ENCODE data around the gene MKLN1. TPM values are rescaled to one million over a fixed set of nuclear protein-coding genes. Genes with fewer than 3 reads are reported as not detected.

MKLN1 gene
- total RNA-seq, 4 donors from 2014 or later, result 93.1 to 175 (median 102) TPM

DNA sequence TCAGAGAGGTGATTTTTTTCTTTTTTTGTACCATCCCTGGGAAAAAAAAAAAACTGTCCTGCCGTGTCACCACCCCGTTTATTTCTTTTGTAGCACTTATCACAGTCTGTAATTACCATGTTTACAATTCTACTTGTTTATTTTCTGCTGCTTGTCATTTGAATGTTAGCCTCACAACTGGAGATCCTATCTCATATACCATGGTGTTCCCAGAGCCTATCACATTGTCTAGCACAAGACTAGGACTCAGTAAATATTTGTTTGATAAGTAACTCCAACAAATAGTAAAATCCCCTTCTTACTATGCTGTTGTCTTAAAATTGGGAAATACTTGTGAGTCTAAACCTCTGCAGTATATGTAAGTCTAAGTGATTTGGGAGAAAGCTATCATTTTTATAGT is 36.0 kb downstream of the MKLN1 start:
- Histone ChIP-seq H3K4me3 (replicated peaks in 1 of 3) (no peak overlapping the region), H3K9me3 (no peaks in the 10 kb centered on the region), H3K27me3 (no peaks in the 10 kb centered on the region), H3K4me1 (peaks cover 34 to 40% of the 10 kb centered on the region in 2 donors), H3K36me3 (no peaks in the 10 kb centered on the region), H3K27ac (no peak overlapping the region)
- intact Hi-C loops (cut with DNase I), result no loop called here
- DNase-seq, result no peak
- TF ChIP-seq, protein P1, sequence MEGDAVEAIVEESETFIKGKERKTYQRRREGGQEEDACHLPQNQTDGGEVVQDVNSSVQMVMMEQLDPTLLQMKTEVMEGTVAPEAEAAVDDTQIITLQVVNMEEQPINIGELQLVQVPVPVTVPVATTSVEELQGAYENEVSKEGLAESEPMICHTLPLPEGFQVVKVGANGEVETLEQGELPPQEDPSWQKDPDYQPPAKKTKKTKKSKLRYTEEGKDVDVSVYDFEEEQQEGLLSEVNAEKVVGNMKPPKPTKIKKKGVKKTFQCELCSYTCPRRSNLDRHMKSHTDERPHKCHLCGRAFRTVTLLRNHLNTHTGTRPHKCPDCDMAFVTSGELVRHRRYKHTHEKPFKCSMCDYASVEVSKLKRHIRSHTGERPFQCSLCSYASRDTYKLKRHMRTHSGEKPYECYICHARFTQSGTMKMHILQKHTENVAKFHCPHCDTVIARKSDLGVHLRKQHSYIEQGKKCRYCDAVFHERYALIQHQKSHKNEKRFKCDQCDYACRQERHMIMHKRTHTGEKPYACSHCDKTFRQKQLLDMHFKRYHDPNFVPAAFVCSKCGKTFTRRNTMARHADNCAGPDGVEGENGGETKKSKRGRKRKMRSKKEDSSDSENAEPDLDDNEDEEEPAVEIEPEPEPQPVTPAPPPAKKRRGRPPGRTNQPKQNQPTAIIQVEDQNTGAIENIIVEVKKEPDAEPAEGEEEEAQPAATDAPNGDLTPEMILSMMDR (IDR thresholded peaks at IDR 0.05), result no peak
- TF ChIP-seq POLR2A (IDR thresholded peaks at IDR 0.05), result no peak
- WGBS, 2 donors, result 62 to 63% methylated on average over 2 of the region's 2 CpGs

DNA sequence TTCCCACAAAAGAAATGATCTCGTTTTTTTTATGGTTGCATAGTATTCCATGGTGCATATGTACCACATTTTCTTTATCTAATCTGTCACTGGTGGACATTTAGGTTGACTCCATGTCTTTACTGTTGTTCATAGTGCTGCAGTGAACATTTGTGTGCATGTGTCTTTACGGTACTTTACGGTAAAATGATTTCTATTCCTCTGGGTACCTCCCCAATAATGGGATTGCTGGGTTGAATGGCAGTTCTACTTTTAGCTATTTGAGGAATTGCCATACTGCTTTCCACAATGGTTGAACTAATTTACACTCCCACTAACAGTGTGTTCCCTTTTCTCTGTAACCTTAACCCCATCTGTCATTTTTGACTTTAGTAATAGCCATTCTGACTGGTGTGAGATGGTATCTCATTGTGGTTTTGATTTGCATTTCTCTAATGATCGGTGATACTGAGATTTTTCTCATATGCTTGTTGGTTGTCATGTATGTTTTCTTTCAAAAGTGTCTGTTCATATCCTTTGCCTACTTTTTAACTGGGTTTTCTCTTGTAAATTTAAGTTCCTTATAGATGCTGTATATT is 37.2 kb downstream of the MKLN1 start:
- peaks cover 34% of the 10 kb centered on the region in 2 donors for H3K4me1 ChIP-seq

DNA sequence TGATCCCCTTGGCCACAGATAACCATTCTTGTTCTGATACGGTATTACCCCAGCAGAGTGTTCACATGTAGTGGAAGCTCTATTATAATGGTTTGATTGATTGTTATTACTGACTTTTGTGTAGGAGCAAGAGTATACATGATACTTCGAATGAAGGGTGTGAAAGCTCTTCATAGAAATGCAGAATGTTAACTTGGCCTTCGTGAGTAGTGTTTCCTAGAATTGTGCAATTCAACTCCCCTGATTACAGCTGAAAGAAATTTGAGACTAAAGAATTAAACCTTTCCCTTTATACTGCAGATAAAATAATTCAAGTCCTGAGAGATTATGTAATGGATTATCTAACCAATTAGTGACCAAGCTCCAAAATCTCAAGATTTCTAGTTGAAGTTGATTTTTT is 38.2 kb downstream of the MKLN1 start:
- no peak overlapping the region for H3K27ac ChIP-seq

More for the DNA sequence above, 37.2 kb downstream of the MKLN1 start:
- Histone ChIP-seq H3K36me3 (no peaks in the 10 kb centered on the region), H3K27me3 (no peaks in the 10 kb centered on the region), H3K9me3 (no peaks in the 10 kb centered on the region), H3K4me3 (replicated peaks in 1 of 3) (no peak overlapping the region), H3K27ac (no peak overlapping the region)
- no peak for TF ChIP-seq POLR2A (IDR thresholded peaks at IDR 0.05)
- TF ChIP-seq, protein P1 (IDR thresholded peaks at IDR 0.05), result no peak
- no peak for DNase-seq
- WGBS, 2 donors, result 94 to 95% methylated on average over 4 of the region's 4 CpGs
- intact Hi-C loops (cut with DNase I), result no loop called here

DNA sequence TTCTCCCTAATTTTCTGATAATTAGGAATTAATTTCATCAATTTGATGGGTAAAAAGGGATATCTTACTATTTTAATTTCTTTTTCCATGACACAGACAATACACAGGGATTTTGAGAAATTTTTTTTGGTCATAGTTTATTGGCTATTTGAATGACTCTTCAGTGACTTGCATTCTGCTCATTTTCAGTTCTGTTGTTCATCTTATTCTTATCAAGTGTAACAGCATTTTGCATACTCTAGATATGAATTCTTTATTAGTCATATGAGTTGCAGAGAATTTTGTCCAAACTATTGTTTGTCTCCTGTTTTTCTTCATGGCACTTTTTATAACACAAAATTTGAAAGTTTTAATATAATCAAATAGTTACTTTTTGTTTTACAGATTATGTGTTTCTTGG is 41.7 kb downstream of the MKLN1 start:
- no peak for DNase-seq
- Histone ChIP-seq H3K27ac (no peak overlapping the region), H3K27me3 (no peaks in the 10 kb centered on the region), H3K4me3 (replicated peaks in 1 of 3) (no peak overlapping the region), H3K9me3 (no peaks in the 10 kb centered on the region), H3K36me3 (no peaks in the 10 kb centered on the region), H3K4me1 (peaks cover 17 to 20% of the 10 kb centered on the region in 2 donors)
- TF ChIP-seq, protein P1 (IDR thresholded peaks at IDR 0.05), result no peak
- no peak for TF ChIP-seq POLR2A (IDR thresholded peaks at IDR 0.05)
- intact Hi-C loops (cut with DNase I), result no loop called here

More for the DNA sequence above, 38.2 kb downstream of the MKLN1 start:
- H3K4me3 ChIP-seq (replicated peaks in 1 of 3), result no peak overlapping the region
- TF ChIP-seq POLR2A (IDR thresholded peaks at IDR 0.05), result no peak
- TF ChIP-seq, protein P1 (IDR thresholded peaks at IDR 0.05), result no peak
- intact Hi-C loops (cut with DNase I), result no loop called here
- DNase-seq, result no peak
- WGBS, 2 donors, result 38 to 59% methylated on average over 3 of the region's 3 CpGs
- H3K4me1 ChIP-seq, result peaks cover 36 to 38% of the 10 kb centered on the region in 2 donors
- H3K36me3 ChIP-seq, result no peaks in the 10 kb centered on the region
- no peaks in the 10 kb centered on the region for H3K9me3 ChIP-seq
- H3K27me3 ChIP-seq, result no peaks in the 10 kb centered on the region

DNA sequence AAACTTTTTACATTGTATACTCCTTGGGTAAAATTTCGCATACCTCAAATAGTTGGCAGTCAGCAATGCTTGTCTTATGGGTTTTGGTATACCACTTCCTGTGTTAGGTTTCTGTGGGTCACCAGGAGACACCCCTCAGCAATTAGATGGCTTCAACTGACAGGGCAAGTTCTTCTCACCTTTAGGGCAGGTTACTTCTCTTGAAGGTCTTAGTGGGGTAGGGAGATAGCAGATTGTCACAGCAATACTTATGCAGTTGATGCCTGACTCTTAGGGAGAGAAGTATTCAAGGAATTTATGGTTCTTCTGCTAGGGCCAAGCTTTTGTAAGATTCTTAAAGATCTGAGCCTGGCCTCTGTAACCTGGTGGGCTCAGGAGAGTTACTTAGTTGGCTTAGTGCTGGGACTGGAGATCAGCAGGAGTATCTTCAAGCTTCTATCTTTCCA is 42.9 kb downstream of the MKLN1 start:
- H3K4me3 ChIP-seq (replicated peaks in 1 of 3), result no peak overlapping the region
- H3K9me3 ChIP-seq, result no peaks in the 10 kb centered on the region
- H3K36me3 ChIP-seq, result no peaks in the 10 kb centered on the region
- peaks cover 19 to 20% of the 10 kb centered on the region in 2 donors for H3K4me1 ChIP-seq
- WGBS, 2 donors, result 58 to 73% methylated on average over 1 of the region's 1 CpG
- H3K27me3 ChIP-seq, result no peaks in the 10 kb centered on the region
- intact Hi-C loops (cut with DNase I), result no loop called here
- no peak for TF ChIP-seq POLR2A (IDR thresholded peaks at IDR 0.05)
- TF ChIP-seq, protein P1 (IDR thresholded peaks at IDR 0.05), result no peak
- no peak overlapping the region for H3K27ac ChIP-seq
- DNase-seq, result no peak

Data from thyroid gland (tissue), 4 donors.